Measurements from ENCODE around the gene AJAP1.

The AJAP1 gene

GRCh38 chr1:4657960-4658541, 3.6 kb downstream of the AJAP1 start:
- no peak overlapping the region for H3K4me3 ChIP-seq (ENCODE audit: low read depth, low read length)
- TF ChIP-seq CTCF (IDR thresholded peaks at IDR 0.05; ENCODE audit: borderline replicate concordance, insufficient read depth, low read depth, low read length), result no peak

GRCh38 chr1:4658643-4659628, 4.5 kb downstream of the AJAP1 start:
- TF ChIP-seq CTCF (IDR thresholded peaks at IDR 0.05; ENCODE audit: borderline replicate concordance, insufficient read depth, low read depth, low read length), result no peak
- no peak overlapping the region for H3K4me3 ChIP-seq (ENCODE audit: low read depth, low read length)

DNA sequence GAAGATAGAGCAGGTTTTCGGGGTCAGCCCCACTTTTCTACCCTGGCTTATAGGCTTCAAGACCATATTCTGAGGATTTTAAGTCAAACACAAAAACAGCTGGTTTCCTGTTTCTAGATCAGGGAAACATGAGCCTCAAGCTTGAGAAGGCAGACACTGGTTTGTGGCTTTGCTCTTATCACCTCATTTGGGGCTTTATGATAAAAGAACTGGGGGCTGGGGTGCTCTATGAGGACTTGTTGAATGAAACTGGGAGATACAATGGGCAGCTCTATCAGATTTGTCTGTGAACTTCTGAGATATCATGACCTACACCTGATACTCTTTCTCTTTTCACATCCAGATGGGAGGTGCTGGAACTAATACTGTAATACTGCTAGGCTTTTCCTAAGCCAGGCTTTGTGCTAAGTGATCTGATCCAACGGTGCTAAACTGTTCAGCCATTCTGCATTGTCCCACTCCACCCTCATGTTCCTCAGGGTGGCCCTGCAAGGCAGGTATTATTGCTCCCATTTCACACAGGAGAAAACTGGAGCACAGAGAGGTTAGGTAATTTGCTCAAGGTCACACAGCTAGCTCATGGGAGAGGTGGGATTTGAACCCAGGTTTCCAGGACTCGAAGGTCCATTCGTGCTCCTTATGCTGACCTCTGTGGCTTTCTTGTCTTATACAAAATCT, 6.6 kb downstream of the AJAP1 start:
- no peak for TF ChIP-seq CTCF (IDR thresholded peaks at IDR 0.05; ENCODE audit: borderline replicate concordance, insufficient read depth, low read depth, low read length)

DNA sequence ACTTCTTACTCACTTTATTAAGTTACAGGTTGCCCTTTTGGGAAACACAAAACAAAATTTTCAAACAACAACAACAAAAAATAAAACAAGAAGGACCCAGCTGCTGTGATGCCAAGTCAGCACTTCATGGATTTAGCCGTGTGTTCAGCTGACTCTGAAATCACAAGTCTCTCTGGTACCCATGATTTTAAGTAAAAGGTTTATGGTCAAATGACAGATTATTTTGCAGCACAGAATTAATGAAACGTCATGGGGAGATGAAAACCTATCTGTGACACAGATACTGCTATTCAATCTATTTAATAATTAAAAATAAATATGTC, 7.1 kb downstream of the AJAP1 start:
- H3K4me3 ChIP-seq (ENCODE audit: low read depth, low read length), result no peak overlapping the region
- TF ChIP-seq CTCF (IDR thresholded peaks at IDR 0.05; ENCODE audit: borderline replicate concordance, insufficient read depth, low read depth, low read length), result no peak

More for the DNA sequence above, 6.6 kb downstream of the AJAP1 start:
- no peak overlapping the region for H3K4me3 ChIP-seq (ENCODE audit: low read depth, low read length)

GRCh38 chr1:4662168-4662567, 7.8 kb downstream of the AJAP1 start:
- H3K4me3 ChIP-seq (ENCODE audit: low read depth, low read length), result no peak overlapping the region
- TF ChIP-seq CTCF (IDR thresholded peaks at IDR 0.05; ENCODE audit: borderline replicate concordance, insufficient read depth, low read depth, low read length), result no peak

- no peak overlapping the region for H3K4me3 ChIP-seq (ENCODE audit: low read depth, low read length)
- no peak for TF ChIP-seq CTCF (IDR thresholded peaks at IDR 0.05; ENCODE audit: borderline replicate concordance, insufficient read depth, low read depth, low read length)
These were observed 8.3 kb downstream of the AJAP1 start for GRCh38 chr1:4662723-4663122.
